Jurkat, Clone E6-1 (cell line): ENCODE results near the gene AIFM1.

ENCODE experiments used
- DNase-seq: peaks from one replicate; pipeline ENCODE4 v3.0.0-alpha.2; 2011; ENCODE audit warnings: low read depth, low spot score
- H3K4me3 ChIP-seq: 2 replicates; pipeline ENCODE4 v1.5.1; 2011; ENCODE audit warnings: mild to moderate bottlenecking, low read length, control low read depth, moderate library complexity

The AIFM1 gene

DNA sequence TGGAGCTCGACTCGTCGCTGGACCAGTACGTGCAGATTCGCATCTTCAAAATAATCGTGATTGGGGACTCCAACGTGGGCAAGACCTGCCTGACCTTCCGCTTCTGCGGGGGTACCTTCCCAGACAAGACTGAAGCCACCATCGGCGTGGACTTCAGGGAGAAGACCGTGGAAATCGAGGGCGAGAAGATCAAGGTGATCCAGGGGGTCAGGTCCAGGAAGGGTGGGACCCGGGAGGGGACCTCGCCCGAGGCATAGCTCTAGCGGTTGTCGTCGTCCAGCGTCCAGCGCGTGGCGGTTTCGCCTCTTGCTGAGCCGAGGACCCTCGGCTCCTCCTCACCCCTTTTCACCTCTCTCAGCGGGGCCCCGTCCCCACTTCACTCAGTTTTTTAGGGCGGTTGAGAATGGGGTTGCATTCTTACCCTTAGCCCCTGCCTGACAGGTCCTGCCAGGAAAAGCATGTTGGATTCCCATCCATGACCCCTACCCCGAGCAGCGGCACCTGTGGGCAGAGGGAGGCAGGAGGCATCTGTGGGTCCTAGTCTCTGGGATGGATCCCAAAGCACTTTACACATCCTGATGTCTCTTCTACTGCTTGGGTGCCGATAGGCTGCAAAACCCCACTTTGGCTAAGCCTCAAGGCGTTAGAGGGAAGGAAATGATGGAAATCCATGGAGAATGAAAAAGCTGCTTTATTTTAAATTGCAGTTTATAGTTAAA lies 6.6 kb upstream of the AIFM1 start:
- no peak for DNase-seq
- H3K4me3 ChIP-seq = peak overlapping the region; percentile 64

DNA sequence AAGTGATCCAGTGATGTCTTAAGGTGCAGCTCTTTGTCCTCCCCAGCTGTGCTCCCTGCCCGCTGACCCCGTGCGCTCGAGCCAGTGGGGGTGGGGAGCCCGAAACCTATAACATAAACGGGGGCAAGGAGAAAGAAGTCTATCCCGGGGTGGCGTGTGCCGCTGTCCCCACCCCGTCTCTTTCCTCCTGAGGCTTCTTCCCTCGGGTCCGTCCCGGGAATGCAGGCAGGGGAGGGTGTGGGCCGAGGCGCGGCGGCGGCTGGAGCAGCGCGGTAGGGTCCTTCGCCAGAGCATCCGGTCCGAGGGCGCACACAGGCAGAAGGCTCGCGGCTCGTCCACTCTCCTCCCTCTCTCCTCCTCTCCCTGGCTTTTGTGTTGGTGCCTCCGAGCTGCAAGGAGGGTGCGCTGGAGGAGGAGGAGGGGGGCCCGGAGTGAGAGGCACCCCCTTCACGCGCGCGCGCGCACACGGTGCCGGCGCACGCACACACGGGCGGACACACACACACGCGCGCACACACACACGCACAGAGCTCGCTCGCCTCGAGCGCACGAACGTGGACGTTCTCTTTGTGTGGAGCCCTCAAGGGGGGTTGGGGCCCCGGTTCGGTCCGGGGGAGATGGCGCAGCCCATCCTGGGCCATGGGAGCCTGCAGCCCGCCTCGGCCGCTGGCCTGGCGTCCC lies 5.9 kb upstream of the AIFM1 start, which contains the start of gene RAB33A:
RAB33A (plus strand) TSS at position 517 of the 681 bp plus-strand sequence; CDS start at position 618, 101 bp downstream.
- H3K4me3 ChIP-seq = peak within 1 kb of the TSS; percentile 64
- no peak for DNase-seq

DNA sequence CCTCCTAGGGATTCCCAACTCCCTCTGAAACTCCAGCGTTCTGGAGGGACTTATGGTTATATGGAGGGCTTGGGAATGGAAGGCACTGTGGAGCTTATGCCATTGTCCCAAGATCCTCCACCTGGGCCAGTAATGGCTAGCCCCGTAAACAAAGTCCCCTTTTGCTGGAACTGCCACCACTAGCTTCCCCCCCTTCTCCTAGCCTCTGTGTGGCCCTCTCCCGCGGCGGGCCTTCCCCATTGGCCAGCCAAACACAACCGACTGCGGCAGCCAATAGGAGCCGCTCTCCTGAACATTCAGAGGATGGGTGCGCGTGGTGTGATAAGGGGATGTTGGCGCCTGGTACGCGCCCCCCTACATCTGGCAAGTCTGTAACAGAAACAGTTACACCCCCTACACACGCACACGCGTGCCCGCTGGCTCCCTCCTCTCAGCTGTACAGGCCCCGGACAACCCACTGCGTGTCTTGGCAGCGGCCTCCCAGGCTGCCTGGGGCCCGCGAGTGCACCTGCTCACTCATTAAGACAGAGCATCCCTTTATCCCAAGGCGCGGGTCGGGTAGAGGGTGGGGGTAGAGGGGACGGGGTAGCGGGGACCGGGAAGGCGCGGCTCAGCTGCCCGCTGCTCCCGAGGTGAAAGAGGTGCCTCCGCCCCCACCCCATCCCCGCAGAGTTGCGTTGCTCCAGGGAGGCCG lies 5.3 kb upstream of the AIFM1 start:
- peak overlapping the region; percentile 64 for H3K4me3 ChIP-seq
- DNase-seq = peak; percentile 86

DNA sequence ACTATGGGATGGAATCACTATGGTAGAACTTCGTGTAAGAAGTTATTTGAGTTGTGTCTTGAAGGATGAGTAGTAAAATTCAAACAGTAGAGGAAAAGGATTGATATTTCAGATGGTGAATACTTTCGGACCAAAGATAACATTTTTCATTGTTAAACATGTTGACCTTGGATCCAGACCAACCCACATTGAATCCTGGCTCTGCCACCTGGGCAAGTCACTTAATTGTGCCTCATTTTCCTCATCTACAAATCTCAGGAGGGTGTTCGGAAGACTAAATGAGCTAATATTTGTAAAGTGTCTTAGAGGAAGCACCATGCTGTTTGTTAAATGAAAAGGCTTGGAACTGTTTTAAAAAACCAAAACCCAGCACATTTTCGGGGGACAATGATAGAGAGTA lies 1.4 kb upstream of the AIFM1 start:
- H3K4me3 ChIP-seq = peak overlapping the region; percentile 79
- no peak for DNase-seq

- peak overlapping the region; percentile 79 for H3K4me3 ChIP-seq
- no peak for DNase-seq
These were observed 799 bp upstream of the AIFM1 start for GRCh38 chrX:130166503-130166777.

- H3K4me3 ChIP-seq = peak overlapping the region; percentile 79
- DNase-seq = no peak
These were observed 399 bp downstream of the AIFM1 start for GRCh38 chrX:130165181-130165702.

GRCh38 chrX:130163398-130163797 lies 2.2 kb downstream of the AIFM1 start:
- no peak overlapping the region for H3K4me3 ChIP-seq
- no peak for DNase-seq

GRCh38 chrX:130162094-130162735 lies 3.4 kb downstream of the AIFM1 start:
- no peak overlapping the region for H3K4me3 ChIP-seq
- DNase-seq = no peak

GRCh38 chrX:130159776-130160175 lies 5.9 kb downstream of the AIFM1 start:
- no peak for DNase-seq
- no peak overlapping the region for H3K4me3 ChIP-seq

DNA sequence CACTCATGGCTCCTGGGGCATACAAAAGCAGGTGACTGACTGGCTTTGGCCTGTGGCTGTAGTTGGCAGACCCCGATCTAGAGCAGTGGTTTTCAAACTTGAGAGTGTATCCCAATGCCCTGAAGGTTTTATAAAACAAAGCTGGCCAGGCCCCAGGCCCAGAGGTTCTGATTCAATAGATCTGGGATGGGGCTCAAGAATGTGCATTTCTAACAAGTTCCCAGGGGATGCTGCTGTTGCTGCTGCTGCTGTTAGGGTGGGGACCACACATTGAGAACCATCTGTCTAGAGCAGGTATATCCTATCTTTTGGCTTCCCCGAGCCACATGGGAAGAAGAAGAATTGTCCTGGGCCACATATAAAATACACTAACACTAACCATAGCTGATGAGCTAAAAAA lies 7.3 kb downstream of the AIFM1 start:
- no peak for DNase-seq
- H3K4me3 ChIP-seq = no peak overlapping the region

DNA sequence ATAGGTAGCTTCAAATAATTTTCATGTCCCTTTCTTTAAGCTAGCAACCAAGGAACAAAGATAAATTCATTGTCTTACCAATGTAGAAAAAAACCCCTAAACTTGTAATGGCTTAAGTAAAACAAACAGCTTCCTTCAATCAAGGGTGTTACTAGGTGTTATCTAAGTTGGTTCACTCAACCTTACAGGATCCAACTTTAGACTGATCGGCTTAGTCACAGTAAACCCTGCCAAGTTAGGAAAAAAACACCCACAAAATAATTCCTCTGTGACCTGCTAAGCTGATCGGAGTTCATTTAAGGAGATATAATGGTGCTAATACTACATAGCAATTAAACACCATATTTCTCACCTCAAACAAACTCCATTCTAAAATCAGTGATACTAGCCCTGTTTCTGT lies 10.1 kb downstream of the AIFM1 start:
- no peak for DNase-seq
- no peak overlapping the region for H3K4me3 ChIP-seq

DNA sequence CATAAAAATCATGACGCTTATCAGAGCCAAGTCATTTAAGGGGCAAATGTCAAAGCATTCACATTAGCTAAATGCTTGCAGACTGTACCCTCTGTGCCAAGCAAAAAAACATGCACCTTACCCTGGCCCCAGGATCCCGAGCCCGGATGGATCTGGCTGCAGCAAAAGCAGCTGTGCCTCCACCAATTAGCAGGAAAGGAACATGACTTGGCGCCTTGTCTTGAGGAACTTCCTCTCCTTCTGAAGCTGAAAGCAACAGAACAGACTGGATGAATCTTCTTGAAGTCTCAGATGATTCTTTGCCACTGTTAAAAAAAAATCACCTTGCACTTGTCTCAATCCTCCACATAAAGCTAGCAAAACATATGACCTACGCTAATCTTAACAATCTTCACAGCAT lies 18.0 kb downstream of the AIFM1 start:
- no peak overlapping the region for H3K4me3 ChIP-seq
- DNase-seq = no peak

- no peak overlapping the region for H3K4me3 ChIP-seq
- DNase-seq = no peak
These were observed 20.5 kb downstream of the AIFM1 start for GRCh38 chrX:130145123-130145522.

- H3K4me3 ChIP-seq = no peak overlapping the region
- DNase-seq = no peak
These were observed 21.1 kb downstream of the AIFM1 start for GRCh38 chrX:130144509-130144908.

- no peak overlapping the region for H3K4me3 ChIP-seq
- no peak for DNase-seq
These were observed 26.0 kb downstream of the AIFM1 start for GRCh38 chrX:130139474-130140201.

- no peak for DNase-seq
- H3K4me3 ChIP-seq = no peak overlapping the region
These were observed 28.7 kb downstream of the AIFM1 start for GRCh38 chrX:130136961-130137360.

- no peak for DNase-seq
- no peak overlapping the region for H3K4me3 ChIP-seq
These were observed 29.1 kb downstream of the AIFM1 start for GRCh38 chrX:130136496-130136895.

GRCh38 chrX:130130990-130131389 lies 34.7 kb downstream of the AIFM1 start:
- no peak overlapping the region for H3K4me3 ChIP-seq
- no peak for DNase-seq
